NCI-H510A (cell line): ENCODE data around the gene STARD7.
"Not testable (repeated sequence)": the region's sequence is repeated elsewhere in the genome, so short reads cannot be mapped to it uniquely, and the experiment has no call there.

Source experiments
- DNase-seq: peaks from one replicate; lab custom pipeline; 2025; lab: John Stamatoyannopoulos, UW

Gene STARD7

GRCh38 chr2:96208143-96209010 lies at the start of gene STARD7:
TSS of gene STARD7 (minus strand) at chr2:96208827. CDS start at chr2:96208434, 393 bp downstream.
- peak; percentile 95 for DNase-seq

GRCh38 chr2:96257744-96258143 lies 49.1 kb upstream of the STARD7 start:
- DNase-seq: not testable (repeated sequence)

GRCh38 chr2:96256611-96257113 lies 48.0 kb upstream of the STARD7 start:
- no peak for DNase-seq

- no peak for DNase-seq
These were observed 45.9 kb upstream of the STARD7 start for GRCh38 chr2:96254571-96254970.

- DNase-seq: no peak
These were observed 44.4 kb upstream of the STARD7 start for GRCh38 chr2:96253006-96253405.

GRCh38 chr2:96252526-96252925 lies 43.9 kb upstream of the STARD7 start:
- DNase-seq: no peak

GRCh38 chr2:96251721-96252292 lies 43.2 kb upstream of the STARD7 start:
- no peak for DNase-seq

- DNase-seq: no peak
These were observed 41.6 kb upstream of the STARD7 start for GRCh38 chr2:96250188-96250587.

GRCh38 chr2:96249654-96250053 lies 41.0 kb upstream of the STARD7 start:
- DNase-seq: no peak

GRCh38 chr2:96248624-96249023 lies 40.0 kb upstream of the STARD7 start:
- no peak for DNase-seq

GRCh38 chr2:96247896-96248295 lies 39.3 kb upstream of the STARD7 start:
- DNase-seq: no peak

GRCh38 chr2:96247009-96247408 lies 38.4 kb upstream of the STARD7 start:
- DNase-seq: peak; percentile 40

GRCh38 chr2:96245609-96246390 lies 37.2 kb upstream of the STARD7 start:
- DNase-seq: no peak

- no peak for DNase-seq
These were observed 35.2 kb upstream of the STARD7 start for GRCh38 chr2:96243843-96244242.

- no peak for DNase-seq
These were observed 33.4 kb upstream of the STARD7 start for GRCh38 chr2:96241900-96242611.

- no peak for DNase-seq
These were observed 32.6 kb upstream of the STARD7 start for GRCh38 chr2:96241227-96241626.

- peak; percentile 62 for DNase-seq
These were observed 31.9 kb upstream of the STARD7 start for GRCh38 chr2:96240341-96241038.

GRCh38 chr2:96239745-96240264 lies 31.2 kb upstream of the STARD7 start:
- no peak for DNase-seq

GRCh38 chr2:96239091-96239490 lies 30.5 kb upstream of the STARD7 start:
- DNase-seq: peak; percentile 35

- no peak for DNase-seq
These were observed 29.6 kb upstream of the STARD7 start for GRCh38 chr2:96238266-96238665.

- DNase-seq: no peak
These were observed 28.3 kb upstream of the STARD7 start for GRCh38 chr2:96236882-96237281.
